Activated CD4-positive, alpha-beta T cell treated with anti-CD3 and anti-CD28 coated beads, Interleukin-2, Interleukin-6, amounts not matched to agents 100 ng/mL and 50 ng/mL, durations not matched to agents 16 hours and 8 hours (primary cell): ENCODE measurements around the gene ANKRD60.

Source experiments
- DNase-seq: peaks from one replicate; pipeline ENCODE4 v3.0.0-alpha.2; 2020

Gene ANKRD60

DNA sequence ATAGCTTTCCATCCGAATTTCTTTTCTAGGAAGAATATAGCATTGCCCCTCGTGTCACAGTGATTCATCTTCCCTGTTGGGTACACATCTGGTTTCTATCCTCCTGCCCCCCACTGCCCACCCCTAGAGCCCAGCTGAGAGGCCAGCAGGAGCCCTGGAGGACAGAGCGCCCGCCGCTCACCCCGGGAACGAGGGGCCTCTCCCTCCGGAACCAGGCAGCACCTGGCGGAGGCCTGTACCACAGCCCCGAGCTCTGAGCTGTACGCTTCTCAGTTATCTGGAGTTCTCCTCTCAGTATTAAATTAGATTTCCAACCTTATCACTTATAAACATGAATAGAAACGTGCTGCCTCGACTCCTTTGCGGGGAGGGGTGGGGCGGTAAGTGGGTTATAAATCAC is 6.0 kb downstream of the ANKRD60 start:
- DNase-seq, result no peak

DNA sequence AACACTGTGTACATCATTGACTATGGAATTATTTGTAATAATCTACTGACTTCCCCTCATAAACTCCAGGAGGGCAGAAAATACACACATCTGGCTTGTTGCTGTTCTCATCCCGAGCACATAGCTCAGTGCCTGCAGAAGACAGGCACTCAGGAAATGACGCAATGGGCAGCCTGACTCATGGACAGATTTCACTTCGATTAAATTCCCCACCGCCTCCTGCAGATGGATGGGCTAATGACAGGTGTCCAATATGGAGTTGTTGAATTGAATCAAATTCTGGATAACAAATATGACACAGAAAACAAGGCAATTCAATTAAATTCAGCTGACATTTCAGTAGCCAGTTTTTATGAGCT is 9.1 kb downstream of the ANKRD60 start:
- DNase-seq, result no peak

GRCh38 chr20:58218665-58219341 is 9.7 kb downstream of the ANKRD60 start:
- DNase-seq, result no peak

- DNase-seq, result no peak
These were observed 12.1 kb downstream of the ANKRD60 start for GRCh38 chr20:58216334-58216733.

GRCh38 chr20:58215116-58215515 is 13.3 kb downstream of the ANKRD60 start:
- no peak for DNase-seq

DNA sequence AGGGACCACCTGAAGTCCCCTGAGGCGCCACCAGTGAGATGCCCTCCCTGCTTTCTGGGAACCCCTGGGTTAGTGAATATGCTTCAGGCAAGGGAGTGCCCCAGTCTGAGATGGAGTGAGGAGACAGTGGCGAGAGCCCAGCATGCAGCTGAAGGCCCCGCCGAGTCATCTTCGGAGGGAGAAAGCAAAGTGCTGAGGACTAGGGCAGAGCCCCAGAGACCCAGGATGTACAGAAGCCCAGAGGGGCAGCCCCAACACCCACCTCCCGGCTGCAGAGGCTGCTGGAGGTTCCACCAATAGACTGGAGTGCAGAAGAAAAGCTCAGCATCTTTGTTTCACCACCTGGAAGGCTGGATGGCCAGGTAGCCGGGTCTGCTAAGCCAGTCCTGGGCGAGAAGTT is 14.1 kb downstream of the ANKRD60 start:
- DNase-seq, result no peak

DNA sequence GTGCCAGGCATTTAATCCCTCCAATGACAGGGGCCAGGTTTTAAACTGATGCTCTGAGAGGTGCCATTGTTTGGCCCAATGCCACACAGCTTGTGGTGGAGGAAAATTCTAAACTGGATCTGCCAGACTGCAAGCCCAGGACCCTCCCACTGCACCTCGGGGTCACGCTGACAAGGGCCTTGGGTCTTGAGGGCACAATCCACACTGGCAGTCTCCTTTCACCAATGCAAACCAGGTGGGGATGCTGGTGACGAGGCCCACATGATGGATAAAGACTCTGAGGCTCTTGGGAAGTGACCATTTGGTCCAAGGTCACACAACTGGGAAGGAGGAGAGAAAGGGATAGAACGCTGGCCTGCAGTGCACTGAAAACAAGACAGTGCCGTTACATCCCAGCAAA is 14.7 kb downstream of the ANKRD60 start:
- no peak for DNase-seq

DNA sequence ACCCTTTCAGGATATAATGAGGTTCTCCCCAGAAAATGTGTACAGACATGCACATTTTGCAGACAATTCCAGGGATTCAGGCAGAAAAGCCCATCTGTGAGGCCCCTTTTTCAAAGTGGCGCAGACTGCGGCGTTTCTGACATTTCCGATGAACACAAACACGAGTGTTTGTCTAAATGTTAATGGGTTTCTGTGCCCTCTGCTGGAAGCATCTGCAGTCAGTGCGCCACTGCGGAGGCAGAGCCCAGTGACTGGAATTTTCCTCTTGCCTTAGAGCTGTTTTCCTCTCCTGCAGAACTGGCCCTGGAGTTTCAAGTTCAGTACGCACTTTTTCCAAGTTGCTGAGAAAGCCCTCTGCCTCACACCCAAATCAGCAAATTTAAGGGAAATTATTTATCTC is 15.3 kb downstream of the ANKRD60 start:
- DNase-seq, result no peak

DNA sequence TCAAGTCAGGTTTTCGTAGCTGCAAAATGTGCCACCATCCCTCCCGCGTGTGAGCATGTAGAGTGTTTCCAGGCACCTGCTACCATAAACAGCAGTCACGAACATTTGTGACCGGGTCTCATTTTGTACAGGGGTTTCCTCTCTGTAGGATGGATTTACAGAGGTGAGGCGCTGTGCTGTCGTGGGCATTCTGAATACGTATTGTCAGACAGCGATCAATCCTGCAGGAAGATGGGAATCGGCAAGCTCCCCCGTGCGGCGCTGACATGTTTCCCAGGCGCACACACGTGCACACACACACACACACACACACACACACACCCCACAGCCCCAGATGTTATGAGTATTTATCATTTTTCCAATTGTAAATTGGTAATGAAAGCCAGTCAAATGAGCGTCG is 15.8 kb downstream of the ANKRD60 start:
- DNase-seq, result no peak

- no peak for DNase-seq
These were observed 18.1 kb downstream of the ANKRD60 start for GRCh38 chr20:58210398-58210747.

DNA sequence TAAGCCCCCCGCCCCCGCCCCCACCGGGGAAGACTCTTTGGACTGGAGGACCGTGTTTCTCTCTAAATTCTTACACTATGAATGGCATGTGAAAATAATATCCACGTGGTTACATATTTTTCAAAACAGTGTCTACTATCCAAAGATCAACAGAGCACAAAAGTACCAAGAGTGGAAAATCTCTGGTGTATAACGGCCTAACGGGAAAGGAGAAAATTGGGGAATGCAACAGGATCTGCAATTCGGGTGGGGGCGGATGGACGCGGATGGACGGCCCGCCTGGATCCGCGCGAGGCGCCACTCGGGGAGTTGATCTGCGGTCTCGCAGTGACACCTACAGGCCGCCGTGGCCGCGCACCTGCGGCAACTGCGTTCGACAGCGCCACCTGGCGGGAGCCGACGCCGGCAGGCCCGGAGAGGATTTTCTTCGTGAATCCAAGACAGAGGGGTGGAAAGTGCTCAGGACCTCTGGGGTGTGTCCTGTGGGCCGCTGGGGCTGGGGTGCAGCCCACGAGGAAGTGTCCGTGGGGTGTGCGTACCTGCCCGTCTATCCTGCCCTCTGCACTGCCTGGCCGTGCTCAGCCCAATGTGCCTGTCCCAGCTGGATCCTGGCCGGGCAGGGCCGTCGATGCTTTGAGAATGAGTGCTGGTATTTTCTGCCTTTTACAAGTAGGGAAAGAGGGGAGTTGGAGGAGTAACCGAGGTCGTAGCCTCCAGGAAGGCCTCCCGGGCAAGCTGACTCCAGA is 18.6 kb downstream of the ANKRD60 start:
- DNase-seq, result peak; percentile 90

DNA sequence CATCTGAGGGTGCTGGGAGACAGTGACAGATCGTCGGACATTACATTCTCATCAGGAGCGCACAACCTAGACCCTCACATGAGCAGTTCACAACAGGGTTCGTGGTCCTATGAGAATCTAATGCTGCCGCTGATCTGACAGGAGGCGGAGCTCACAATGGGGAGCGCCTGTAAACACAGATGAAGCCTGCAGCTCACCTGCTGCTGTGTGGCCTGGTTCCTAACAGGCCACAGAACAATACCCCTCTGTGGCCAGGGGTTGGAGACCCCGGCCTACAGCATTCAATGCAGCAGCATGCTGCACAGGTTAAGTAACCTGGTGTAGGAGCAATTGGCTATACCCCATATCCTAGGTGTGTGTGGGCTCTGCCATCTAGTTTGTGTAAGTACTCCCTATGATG is 19.5 kb downstream of the ANKRD60 start:
- DNase-seq, result no peak

- no peak for DNase-seq
These were observed 22.6 kb downstream of the ANKRD60 start for GRCh38 chr20:58205850-58206249.

DNA sequence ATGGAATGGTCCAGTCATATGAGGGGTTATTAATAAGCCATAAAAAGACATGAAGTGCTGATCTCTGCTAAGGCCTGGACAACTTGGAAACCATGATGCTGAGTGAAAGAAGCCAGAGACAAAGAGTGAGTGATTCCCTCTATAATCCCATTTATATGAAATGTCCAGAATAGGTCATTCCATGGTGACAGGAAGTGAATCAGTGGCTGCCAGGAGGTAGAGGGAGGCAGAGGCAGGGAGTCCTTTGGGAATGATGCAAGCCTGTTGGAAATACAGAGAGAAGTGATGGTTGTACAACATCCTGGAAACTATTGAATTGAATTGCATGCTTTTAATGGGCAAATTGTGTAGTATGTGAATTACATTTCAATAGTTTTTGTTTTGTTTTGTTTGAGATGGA is 26.4 kb downstream of the ANKRD60 start:
- DNase-seq, result no peak

DNA sequence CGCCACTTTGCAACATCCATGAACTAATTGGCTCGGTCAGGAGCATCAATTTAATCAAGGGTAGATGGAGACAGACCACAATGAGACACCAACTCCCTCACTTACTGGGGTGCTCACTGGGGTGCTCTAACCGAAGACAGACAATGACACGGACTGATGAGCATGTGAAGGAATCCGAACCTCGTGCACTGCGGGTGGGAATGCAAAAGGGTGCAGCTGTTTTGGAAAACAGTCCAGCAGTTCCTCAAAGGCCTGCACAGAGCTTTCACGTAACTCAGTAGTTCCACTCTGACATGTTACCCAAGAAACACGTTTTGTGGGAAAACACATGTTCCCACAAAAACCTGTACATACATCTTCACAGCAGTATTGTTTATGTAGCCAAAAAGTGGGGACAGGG is 26.8 kb downstream of the ANKRD60 start:
- no peak for DNase-seq

DNA sequence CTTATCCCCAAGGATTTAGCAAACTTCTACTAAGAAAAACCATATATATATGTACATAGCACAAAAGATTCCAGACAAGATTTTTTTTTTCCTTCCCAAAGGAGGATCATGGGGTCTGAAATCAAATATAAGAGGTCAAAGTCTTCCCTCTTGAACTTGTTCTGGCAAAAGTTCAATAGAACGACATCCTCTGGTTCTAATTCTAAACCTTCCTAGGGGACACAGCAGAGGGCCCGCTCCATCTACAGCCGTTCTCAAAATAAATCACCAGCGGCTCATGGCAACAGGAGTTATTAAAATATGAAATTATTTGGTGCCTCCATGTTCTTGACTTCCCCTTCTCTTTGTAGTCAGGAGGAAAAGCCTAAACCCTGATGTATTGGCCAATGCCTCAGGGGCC is 29.0 kb downstream of the ANKRD60 start:
- no peak for DNase-seq

DNA sequence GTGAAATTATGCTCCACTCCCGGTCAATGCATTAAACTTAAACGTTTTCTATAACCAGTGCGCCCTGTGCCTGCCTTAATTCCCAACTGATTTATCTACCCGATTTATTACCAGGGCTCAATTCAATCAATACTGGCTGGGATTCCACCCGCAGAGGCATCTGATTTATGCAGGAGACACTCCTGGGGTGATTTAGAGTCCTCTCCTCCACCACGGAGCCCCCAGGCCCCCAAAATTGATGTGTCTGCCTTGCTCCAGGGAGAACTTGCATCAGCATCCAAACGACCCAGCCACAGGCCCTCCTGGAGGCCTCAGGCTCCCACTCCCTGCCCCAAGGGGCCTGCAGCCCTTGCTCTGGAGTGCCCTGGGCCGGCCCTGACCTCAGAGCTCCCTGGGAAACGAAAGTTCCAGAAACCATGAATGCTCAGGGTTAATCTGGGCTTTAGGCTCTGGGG is 29.5 kb downstream of the ANKRD60 start:
- no peak for DNase-seq

DNA sequence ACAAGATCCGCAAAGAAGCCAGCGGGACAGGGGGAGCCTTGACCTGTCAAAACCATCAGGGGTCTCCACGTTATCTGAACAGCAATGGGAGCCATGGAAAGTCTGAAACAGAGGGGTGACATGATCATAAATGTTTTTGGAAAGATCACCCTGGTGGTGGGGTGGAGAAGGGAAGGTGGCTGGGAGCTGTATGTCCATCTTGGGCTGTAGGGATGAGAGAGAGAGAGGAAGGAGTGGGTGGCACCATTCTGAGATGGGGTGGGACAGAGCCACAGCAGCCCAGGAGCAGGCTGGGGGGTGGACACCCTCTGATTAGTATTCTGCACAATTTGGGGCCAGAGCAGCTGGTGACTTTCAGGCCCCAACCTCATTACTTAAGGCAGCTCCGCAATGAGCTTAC is 30.1 kb downstream of the ANKRD60 start:
- DNase-seq, result no peak

DNA sequence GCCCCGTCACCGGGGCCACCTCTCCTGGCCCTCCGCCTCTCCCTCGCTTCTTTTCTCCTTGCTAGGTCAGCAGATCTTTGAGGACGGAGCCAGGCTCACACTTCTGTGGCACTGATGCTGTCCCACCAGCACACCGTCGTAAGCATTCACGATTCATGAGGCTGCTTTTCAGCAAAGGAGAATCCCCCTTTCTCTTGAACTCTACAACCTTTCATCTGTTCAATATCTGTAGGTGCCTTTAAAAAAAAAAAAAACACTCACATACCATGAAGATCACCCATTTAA is 31.3 kb downstream of the ANKRD60 start:
- DNase-seq, result no peak

DNA sequence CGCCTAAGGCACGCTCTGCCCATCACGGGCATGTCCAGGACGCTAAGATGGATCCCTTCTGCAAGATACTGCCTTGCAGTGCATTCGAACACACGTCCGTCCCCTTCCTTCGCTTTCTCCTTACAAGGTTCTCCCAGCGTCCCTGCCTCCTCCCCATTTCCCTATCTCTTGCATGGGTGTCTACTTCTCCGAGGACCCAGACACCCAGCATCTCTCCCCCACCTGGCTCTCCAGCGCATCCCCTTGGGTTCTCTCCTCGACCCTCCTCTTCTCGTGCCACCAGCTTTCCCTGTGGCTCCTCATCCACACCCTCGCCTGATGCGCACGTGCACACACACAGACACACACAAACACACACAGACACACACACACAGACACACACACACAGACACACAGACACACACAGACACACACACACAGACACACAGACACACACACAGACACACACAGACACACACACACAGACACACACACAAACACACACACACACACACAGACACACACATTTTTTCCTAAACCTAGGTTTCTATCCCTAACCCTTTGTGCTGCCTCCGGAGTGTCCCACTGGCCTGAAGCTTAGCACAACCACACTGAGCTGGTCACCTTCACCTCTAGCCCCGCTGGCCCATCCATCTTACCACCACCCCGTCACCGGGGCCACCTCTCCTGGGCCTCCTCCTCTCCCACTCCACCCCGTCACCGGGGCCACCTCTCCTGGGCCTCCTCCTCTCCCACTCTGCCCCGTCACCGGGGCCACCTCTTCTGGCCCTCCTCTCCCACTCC is 31.9 kb downstream of the ANKRD60 start:
- no peak for DNase-seq

DNA sequence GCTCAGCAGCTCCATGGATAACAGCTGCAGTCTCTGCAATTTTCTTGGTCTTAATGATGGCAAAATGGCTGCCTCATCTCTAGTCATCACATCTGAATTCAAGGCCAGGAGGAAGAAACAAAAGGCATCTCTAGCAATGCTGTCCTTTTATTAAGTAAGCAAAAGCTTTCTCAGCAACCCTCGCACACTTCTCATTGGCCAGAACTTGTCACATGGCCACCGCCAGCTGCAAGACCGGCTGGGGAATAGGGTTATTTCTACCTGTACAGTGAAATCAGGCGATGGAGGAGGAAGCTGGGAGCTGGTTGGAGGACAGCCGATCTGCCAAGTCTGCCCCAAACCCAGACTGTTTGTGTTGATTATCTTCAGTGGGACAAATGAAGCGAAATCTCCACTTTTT is 33.4 kb downstream of the ANKRD60 start:
- no peak for DNase-seq

DNA sequence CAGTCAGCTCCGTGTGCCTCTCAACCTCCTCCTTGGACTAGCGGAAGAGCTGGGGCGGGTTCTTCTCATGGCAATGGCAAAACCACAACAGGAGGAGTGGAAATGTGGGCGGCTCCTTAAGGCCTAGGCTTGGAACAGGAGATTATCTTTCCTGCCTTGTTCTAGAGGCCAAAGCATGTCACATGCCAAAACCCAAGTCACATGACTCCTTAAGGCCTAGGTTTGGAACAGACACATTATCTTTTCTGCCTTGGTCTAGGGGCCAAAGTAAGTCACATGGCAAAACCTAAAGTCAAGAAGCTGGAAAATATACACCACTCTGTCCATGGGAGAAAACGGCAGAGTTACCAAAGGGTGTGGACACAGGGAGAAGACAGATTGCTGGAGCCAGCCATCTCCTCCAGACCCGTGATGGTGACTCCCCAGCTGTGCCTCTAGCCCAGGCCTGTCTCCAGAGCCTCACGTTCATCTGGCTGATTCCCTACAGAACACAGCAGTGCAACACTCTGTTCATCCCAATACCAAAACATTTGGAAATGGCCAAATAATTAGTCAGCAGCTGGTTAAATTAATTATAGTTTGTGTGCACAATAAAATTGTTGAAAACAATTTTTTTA is 34.2 kb downstream of the ANKRD60 start:
- DNase-seq, result no peak

DNA sequence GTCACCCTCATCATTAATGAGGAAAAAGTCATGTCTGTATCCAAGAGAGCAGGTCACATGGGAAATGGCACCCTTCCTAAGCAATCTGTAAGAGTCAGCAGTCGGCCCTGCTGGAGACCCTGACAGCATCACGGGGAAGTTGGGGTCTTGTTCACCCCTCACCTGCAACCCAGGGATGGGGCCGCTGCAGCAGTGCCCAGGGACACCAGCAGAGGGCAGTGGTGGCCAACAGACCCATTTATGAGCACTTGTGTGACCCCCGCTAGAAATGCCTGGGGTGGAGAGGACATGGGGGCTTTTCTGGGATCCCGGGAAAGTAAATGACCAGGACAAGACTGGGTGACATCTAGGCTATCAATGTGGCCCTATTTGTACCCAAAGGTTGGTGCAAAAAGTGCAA is 35.9 kb downstream of the ANKRD60 start:
- DNase-seq, result peak; percentile 27

- no peak for DNase-seq
These were observed 36.4 kb downstream of the ANKRD60 start for GRCh38 chr20:58192065-58192464.
